Measurements from ENCODE around the gene TET1.
"Not testable (repeated sequence)": the region's sequence is repeated elsewhere in the genome, so short reads cannot be mapped to it uniquely, and the experiment has no call there.

Gene TET1

GRCh38 chr10:68560186-68560942, at the start of gene TET1:
Gene TET1, plus strand, starts transcription at chr10:68560337. Its CDS starts 12,002 bp downstream, at chr10:68572339.
- TF ChIP-seq ZFP3 (CRISPR knock-in tag; IDR thresholded peaks at IDR 0.05) (no peak), PATZ1 (CRISPR knock-in tag; IDR thresholded peaks at IDR 0.05; ENCODE audit: borderline replicate concordance) (peak; percentile 74; the same call in 1 of the 2 replicates), OSR1 (CRISPR knock-in tag; IDR thresholded peaks at IDR 0.05) (no peak), CSRNP3 (CRISPR knock-in tag; IDR thresholded peaks at IDR 0.05) (no peak), ARNTL (CRISPR knock-in tag; IDR thresholded peaks at IDR 0.05; ENCODE audit: borderline replicate concordance, low read depth) (no peak), RARB (CRISPR knock-in tag; IDR thresholded peaks at IDR 0.05) (no peak), TSHZ2 (CRISPR knock-in tag; IDR thresholded peaks at IDR 0.05) (0 out of 2 replicates have a peak, but pooled peaks have one; percentile 11), POU6F1 (CRISPR knock-in tag; IDR thresholded peaks at IDR 0.05; ENCODE audit: borderline replicate concordance, low read depth) (no peak), GLIS3 (CRISPR knock-in tag; IDR thresholded peaks at IDR 0.05) (no peak), TCF4 (CRISPR knock-in tag; IDR thresholded peaks at IDR 0.05; ENCODE audit: borderline replicate concordance) (no peak), ZNF70 (CRISPR knock-in tag; IDR thresholded peaks at IDR 0.05) (no peak), ISL1 (CRISPR knock-in tag; IDR thresholded peaks at IDR 0.05) (no peak), PPARA (CRISPR knock-in tag; IDR thresholded peaks at IDR 0.05; ENCODE audit: borderline replicate concordance) (no peak), TOX (CRISPR knock-in tag; IDR thresholded peaks at IDR 0.05; ENCODE audit: borderline replicate concordance) (no peak), CSDC2 (CRISPR knock-in tag; IDR thresholded peaks at IDR 0.05) (no peak), SNAI2 (CRISPR knock-in tag; IDR thresholded peaks at IDR 0.05) (no peak)
- ATAC-seq: peak; percentile 80

GRCh38 chr10:68516216-68516615, 43.9 kb upstream of the TET1 start:
- not testable (repeated sequence) for ATAC-seq

GRCh38 chr10:68516766-68517165, 43.4 kb upstream of the TET1 start:
- peak; percentile 86 for ATAC-seq

GRCh38 chr10:68517188-68517587, 42.9 kb upstream of the TET1 start:
- TF ChIP-seq ZFP30 (CRISPR knock-in tag; IDR thresholded peaks at IDR 0.05) (no peak), CSDC2 (CRISPR knock-in tag; IDR thresholded peaks at IDR 0.05) (no peak), GLIS3 (CRISPR knock-in tag; IDR thresholded peaks at IDR 0.05) (no peak), CSRNP3 (CRISPR knock-in tag; IDR thresholded peaks at IDR 0.05) (no peak), PATZ1 (CRISPR knock-in tag; IDR thresholded peaks at IDR 0.05; ENCODE audit: borderline replicate concordance) (no peak), SNAI2 (CRISPR knock-in tag; IDR thresholded peaks at IDR 0.05) (no peak)
- ATAC-seq: peak; percentile 60

More at GRCh38 chr10:68516766-68517165, 43.4 kb upstream of the TET1 start:
- TF ChIP-seq TCF4 (CRISPR knock-in tag; IDR thresholded peaks at IDR 0.05; ENCODE audit: borderline replicate concordance) (no peak), ZNF565 (CRISPR knock-in tag; conservative IDR thresholded peaks at IDR 0.05; ENCODE audit: low read depth) (no peak), ZNF8 (CRISPR knock-in tag; IDR thresholded peaks at IDR 0.05) (peak; percentile 78), TOX (CRISPR knock-in tag; IDR thresholded peaks at IDR 0.05; ENCODE audit: borderline replicate concordance) (no peak)

- not testable (repeated sequence) for ATAC-seq
Observed at GRCh38 chr10:68518609-68519008, 41.5 kb upstream of the TET1 start.

- ATAC-seq: not testable (repeated sequence)
Observed at GRCh38 chr10:68525490-68526038, 34.6 kb upstream of the TET1 start.
